Transverse colon (tissue), 4 donors: Measurements from ENCODE around the gene ALPK3.

Experiments
- EP300 ChIP-seq: sonication (generic); formaldehyde crosslinking; IDR thresholded peaks from one replicate; pipeline ENCODE4 v1.6.1; 2017; ENCODE audit warnings: antibody characterized with exemption, low read depth
- POLR2A ChIP-seq: fragments of 450-650 bp; IDR thresholded peaks from one replicate; pipeline ENCODE4 v1.6.1; 2016; ENCODE audit warnings: antibody characterized with exemption, mild to moderate bottlenecking, moderate library complexity
- POLR2AphosphoS5 ChIP-seq, 3 donors: sonication (generic); formaldehyde crosslinking; IDR thresholded peaks; one replicate each; pipeline ENCODE4 v1.6.1; 2016; ENCODE audit warnings: antibody characterized with exemption in 3 of 3
- TF ChIP-seq, protein P1 (sequence below), 5 experiments: fragments of 200-600 bp in 3 of 5; fragments of 450-650 bp in 2 of 5; sonication (generic) in 3 of 5; IDR thresholded peaks; 1 replicate in 2 of 5; 2 replicates in 3 of 5; pipeline ENCODE4 v1.5.1; 2016 to 2017; ENCODE audit warnings: antibody characterized with exemption in 5 of 5, inconsistent platforms in 3 of 5, mild to moderate bottlenecking in 2 of 5, moderate library complexity in 1 of 5

DNA sequence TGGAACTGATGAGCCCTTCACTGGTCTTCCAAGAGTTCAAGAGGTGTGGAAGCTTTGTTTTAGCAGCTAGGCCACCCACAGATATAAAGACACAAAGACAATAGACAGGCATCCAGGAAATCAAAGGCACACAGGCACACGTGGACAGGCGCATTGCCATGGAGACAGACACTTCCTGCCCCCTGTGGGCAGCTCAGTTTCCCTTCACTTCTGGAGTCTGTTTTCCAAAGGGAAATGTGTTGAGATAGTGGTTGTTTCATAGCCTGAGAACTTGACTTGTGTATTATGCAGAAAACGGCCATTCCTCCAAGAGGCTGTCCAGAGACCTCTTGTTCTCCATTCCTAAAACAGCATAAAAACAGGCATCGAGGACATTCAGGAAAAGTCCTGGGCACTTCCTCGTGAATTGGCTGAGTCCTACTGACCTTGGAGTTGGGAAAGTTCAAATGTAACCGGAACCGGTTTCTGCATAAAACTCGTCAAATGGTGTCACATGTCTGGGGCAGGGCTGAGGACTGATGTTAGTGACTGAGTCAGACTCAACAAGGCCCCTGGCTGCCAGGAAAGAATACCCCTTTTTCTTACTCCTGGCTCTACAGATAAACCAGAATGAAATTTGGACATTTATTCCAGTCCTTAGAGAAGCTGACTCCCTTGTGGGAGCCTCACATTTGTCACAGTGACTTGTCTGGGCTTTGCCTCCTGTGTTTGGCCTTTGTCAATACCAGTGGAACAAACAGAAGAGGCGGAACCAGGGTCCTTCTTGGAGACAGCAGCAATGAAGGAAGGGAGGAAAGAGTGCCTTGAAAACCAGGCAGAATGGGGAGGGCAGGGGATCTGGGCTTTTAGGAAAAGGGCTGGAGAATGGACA lies 1.3 kb downstream of the ALPK3 start:
- TF ChIP-seq, protein P1, sequence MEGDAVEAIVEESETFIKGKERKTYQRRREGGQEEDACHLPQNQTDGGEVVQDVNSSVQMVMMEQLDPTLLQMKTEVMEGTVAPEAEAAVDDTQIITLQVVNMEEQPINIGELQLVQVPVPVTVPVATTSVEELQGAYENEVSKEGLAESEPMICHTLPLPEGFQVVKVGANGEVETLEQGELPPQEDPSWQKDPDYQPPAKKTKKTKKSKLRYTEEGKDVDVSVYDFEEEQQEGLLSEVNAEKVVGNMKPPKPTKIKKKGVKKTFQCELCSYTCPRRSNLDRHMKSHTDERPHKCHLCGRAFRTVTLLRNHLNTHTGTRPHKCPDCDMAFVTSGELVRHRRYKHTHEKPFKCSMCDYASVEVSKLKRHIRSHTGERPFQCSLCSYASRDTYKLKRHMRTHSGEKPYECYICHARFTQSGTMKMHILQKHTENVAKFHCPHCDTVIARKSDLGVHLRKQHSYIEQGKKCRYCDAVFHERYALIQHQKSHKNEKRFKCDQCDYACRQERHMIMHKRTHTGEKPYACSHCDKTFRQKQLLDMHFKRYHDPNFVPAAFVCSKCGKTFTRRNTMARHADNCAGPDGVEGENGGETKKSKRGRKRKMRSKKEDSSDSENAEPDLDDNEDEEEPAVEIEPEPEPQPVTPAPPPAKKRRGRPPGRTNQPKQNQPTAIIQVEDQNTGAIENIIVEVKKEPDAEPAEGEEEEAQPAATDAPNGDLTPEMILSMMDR (IDR thresholded peaks at IDR 0.05): no peak
- TF ChIP-seq POLR2A (no peak), EP300 (no peak), POLR2AphosphoS5 (IDR thresholded peaks at IDR 0.05) (no peak)
